Renal cortex interstitium (tissue), 11 donors: Measurements from ENCODE around the gene DENND4C. TPM values are rescaled to one million over a fixed set of nuclear protein-coding genes. Genes with fewer than 3 reads are reported as not detected.
"Not testable (repeated sequence)": the region's sequence is repeated elsewhere in the genome, so short reads cannot be mapped to it uniquely, and the experiment has no call there.

ENCODE experiments used
- DNase-seq, 11 donors: peaks; one replicate each; pipeline ENCODE4 v3.0.0-alpha.2; 2013; ENCODE audit warnings: low read depth in 9 of 11, low spot score in 4 of 11; ENCODE audit errors: extremely low read depth in 1 of 11
- polyA plus RNA-seq, 3 donors: library from polyadenylated mRNA; unstranded; fragments of 120-200 nt; gene quantifications; one replicate each; pipeline ENCODE4 v1.2.1, GENCODE V29; 2013; ENCODE audit not compliant: insufficient read length in 3 of 3

Gene DENND4C
- polyA plus RNA-seq, 3 donors: 42.3 to 52.6 (median 50.5) TPM

DNA sequence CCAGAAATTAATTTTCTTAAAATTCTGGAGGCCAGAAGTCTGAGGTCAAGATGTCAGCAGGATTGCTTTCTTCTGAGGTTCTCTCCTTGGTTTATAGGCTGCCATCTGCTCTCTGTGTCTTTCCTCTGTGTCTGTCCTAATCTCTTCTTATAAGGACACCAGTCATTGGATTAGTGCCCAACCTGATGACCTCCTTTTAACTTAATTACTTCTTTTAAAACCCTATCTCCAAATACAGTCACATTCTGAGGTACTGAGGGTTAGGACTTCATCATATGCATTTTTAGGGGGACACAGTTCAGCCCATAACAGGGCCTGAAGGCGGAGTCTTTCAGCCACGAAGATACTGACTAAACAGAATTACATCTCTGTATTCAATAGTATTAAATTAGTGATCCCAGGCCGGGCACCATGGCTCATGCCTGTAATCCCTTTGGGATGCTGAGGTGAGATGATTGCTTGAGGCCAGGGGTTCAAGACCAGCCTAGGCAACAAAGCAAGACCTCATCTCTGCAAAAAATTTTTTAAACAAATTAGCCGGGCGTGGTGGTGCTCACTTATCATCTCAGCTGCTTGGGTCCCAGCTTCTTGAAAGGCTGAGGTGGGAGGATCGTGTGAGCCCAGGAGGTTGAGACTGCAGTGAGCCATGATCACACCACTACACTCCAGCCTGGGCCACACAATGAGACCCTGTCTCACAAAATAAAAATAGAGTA, 155.5 kb downstream of the DENND4C start:
- DNase-seq: no peak

DNA sequence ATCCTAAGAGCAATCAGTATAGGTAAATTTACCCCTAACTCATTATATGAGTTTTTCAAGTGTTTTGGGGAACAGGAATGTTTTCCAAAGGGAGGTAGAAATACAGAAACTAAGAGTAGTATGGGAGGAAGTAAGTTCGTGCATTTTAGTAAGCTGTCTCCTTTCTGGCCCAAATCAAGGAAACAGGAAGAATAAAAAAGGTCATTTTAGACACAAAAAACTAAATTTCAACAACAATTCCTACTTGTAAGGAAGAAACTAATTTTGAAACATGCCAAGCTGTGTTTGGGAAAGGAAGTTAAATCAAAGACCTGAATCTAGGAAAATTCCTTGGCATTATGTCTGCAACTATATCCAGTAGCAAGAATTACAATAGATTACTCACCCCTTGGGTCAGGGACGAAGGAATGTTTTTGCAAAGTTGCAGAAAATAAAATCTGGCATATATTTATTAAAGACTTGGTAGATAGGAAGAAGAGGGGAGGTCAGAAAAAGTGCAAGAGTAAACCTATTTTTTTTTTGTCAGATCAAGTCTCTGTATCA, 156.1 kb downstream of the DENND4C start:
- no peak for DNase-seq

DNA sequence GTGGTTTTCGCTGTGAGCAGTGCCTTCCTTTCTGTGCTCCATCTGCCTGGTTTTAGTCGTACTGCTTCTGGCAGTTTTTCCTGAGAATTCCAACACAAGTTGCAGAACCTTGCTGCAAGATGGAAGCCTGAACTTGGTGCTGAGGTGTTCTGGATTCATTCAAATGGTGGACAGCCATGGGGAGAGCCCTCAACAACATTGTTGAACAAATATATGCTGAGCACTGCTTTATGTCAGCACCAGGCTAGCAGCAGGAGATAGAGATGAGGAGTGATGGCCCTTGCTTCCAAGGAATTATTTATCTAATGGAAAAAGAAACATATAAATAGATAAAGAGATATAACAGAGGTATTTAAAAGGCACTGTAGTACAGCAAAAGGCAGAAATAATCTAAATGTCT, 156.8 kb downstream of the DENND4C start:
- DNase-seq: no peak

- not testable (repeated sequence) for DNase-seq
Observed at GRCh38 chr9:19389539-19389938, 159.0 kb downstream of the DENND4C start.

DNA sequence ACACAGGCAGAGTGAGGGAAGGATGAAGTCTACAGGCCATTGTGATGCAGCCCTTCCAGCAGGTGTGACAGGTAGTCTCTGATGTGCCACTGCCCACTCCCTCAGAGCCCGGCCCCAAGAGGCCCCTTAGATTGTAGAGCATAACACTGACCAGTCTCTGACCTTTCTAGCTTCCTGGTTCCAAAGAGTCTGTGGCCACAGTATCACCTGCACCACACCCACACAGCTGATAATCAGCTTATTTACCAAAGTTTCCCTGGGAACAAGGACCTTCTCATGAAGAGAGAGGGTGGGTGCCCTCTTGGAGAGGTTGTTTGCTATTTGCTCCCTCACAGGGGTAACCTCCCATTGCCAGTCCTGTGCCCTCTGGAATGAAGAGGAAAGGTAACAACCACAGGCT, 167.4 kb downstream of the DENND4C start:
- DNase-seq: no peak

- DNase-seq: not testable (repeated sequence)
Observed at GRCh38 chr9:19403231-19403630, 172.7 kb downstream of the DENND4C start.

DNA sequence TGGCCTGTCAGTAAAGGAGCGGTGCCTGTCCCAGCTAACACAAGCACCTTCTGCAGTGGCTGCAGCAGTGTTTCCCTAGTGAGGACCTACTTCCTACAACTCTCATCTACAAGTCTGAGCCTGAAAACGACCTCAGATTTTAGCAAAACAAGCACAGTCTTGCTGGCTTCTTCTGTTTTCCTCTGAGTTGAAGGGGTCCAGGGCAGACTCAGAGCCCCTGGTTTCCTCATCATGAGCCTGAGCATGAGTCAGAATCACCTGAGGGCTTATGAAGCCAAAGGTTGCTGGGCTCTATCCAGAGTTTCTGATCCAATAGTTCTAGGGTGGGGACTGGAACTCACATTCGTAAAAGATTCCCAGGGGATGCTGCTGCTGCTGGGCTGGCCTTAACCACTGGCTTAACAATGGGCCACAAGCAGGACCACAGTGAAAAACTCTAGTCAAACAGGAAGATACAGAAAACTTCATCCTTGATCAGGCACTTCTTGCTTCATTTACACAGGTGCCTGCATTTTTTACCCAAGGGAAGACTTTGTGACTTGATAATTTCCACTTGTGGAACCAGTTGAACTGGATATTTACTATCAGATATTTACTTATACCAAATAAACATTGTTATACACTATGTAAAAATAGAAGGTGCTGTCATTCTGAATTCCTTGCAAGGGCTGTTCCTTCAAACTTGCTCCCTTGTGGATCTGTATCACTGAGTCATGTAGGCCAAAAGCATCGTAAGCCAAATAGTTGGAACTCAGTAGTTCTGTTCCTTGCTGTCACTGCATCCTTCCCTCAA, 174.0 kb downstream of the DENND4C start:
- no peak for DNase-seq

DNA sequence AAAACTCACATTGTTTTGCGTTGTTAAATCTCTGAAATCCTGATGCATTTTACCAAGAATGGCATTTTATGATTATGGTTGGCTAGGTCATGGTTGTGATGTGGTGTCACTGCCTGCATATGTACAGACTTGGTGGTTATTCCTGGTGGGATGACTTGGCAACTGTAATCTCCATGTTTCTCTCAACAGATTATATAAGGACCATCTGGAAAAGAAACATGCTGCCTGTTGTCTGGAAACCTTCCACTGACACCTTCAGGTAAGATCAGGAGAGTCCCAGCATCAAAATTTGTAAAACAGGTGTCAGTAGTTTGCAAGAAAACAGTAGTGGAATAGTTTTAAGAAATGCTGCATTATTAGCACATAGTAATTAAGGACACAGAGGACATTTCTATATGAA, 175.3 kb downstream of the DENND4C start:
- DNase-seq: no peak

GRCh38 chr9:19408316-19408692, 177.8 kb downstream of the DENND4C start:
- DNase-seq: no peak

- peak; percentile 70 to 92 (median 87) for DNase-seq
Observed at GRCh38 chr9:19408693-19409400, 178.4 kb downstream of the DENND4C start, which contains the start of gene ACER2. TSS of gene ACER2 (plus strand) at chr9:19409009. CDS start at chr9:19409085, 76 bp downstream.

DNA sequence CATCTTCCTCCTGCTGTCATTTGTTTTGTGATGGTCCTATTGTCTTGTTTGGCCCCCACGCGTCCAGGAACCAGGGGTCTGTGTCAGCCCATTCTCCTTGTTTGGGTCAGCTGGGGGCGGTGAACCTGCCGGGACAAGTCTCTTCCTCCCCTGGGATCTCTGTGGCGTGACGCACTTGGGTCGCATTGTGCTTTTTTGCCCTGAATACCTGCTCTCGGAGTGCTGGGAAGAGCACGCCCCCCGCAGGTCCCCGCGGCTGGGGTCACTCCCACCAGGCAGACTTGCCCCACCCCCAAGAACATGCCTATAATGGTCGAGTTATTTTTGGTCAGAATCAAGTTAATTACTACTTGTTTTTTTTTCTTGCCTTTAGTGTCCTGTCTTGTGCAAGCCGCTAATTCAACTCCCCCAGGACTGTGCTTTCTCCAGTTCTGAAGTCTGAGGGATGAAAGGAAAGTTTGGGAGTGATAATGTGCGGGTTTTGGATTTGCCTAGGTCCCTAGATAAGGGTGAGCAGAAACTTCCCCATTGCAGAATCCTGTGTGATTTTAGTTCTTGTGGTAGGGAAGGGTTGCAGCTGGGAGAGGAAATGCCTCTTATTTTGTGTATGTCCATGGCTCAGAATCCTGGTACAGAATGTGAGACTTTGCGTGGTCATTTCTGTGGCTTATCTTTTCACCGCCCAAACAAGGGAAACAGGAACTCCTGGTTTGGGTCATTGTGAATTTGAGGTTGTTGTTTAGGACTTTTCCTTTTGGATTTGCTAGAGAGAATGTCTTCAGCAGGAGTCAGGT, 179.1 kb downstream of the DENND4C start:
- peak in 3 of 11 donors; percentile 27 to 28 (median 27) for DNase-seq

DNA sequence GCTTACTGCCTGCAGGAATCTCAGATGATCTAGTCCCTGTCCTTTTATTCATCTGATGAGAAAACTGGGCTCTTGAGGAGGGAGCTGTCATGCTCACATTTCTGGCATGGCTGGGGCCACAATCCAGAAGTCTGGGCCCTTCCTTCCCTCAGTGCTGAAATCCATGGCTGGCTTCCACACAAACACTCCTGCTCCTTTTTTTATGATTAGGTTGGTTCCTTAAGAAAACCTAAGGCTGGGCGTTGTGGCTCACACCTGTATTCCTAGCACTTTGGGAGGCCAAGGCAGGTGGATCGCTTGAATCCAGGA, 179.7 kb downstream of the DENND4C start:
- DNase-seq: no peak

DNA sequence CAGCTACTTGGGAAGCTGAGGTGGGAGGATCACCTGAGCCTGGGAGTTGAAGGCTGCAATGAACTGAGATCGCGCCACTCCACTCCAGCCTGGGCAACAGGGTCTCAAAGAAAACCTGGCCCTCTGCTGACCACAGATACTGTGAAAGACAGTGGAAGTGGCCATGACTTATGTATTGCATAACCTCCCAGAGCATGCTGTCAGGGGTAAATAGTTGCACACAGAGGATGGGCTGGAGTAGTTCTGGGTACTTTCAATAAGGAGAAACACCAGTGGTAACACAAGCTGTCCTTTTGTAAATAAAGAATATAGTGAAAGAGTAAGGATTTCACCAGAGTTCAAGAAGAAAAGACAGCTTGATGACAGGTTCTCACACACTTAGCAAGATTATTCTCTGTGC, 180.1 kb downstream of the DENND4C start:
- no peak for DNase-seq

DNA sequence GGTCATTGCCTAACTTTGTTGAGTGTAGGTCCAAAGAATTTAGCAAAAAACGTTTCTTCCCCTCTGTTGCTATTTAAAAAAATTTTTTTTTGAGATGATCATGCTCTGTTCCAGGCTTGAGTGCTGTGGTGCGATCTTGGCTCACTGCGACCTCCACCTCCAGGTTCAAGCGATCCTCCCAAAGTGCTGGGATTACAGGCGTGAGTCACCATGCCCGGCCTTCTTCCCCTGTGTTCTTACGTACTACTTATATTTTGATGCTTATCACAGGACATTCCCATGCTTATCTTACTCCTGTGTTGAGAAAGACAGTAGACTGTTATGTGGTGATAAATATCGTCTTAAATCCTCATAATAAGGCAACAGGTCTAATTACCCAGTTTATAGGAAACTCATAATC, 180.8 kb downstream of the DENND4C start:
- DNase-seq: no peak

DNA sequence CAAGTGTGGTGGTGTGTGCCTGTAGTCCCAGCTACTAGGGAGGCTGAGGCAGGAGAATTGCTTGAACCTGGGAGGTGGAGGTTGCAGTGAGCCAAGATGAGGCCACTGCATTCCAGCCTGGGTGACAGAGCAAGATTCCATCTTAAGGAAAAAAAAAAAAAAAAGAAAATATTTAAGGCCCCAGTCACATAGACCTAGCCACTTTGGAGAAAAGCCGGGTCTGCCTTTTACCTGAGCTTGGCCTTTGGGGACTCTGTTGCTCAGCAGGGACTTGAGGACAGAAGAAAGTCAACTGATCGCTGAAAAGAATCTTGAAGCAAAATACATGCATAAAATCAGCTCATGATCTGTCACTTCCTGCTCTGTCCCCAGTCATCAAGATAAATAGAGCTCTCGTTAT, 183.0 kb downstream of the DENND4C start:
- not testable (repeated sequence) for DNase-seq

DNA sequence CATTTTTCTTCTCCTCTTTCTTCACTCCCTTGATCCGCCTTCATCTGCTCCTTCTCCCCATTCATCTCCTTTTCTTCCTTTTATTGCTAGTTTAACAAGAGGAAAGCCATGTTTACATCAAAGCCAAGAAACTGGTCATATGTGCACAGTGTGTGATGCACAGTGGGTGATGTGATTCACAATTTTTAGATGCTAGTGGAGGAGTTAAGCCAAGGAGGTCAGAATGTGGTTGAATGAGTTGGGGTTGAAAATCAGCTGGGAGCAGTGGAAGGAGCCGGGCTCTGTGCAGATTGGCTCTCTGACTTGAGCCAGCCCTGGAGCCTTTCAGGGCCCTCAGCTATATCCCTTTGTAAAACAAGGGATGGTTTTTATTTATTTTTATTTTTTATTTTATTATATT, 185.7 kb downstream of the DENND4C start:
- DNase-seq: no peak

DNA sequence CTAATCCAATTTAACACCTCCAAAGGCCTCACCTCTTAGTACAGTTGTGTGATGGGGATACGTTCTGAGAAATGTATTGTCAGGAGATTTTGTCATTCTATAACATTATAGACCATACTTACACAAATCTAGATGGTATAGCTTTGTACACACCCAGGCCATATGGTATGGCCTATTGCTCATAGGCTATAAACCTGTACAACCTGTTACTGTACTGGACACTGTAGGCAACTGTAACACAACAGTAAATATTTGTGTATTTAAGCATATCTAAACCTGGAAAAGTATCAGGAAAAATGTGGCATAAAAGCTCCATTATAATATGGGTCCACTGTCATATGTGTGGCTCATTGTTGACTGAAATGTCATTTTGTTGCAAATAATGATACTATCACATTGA, 190.4 kb downstream of the DENND4C start:
- no peak for DNase-seq
